GM12801 (cell line): ENCODE data around the gene OPA1.

Experiments
- CTCF ChIP-seq: IDR thresholded peaks from one replicate; pipeline ENCODE4 v1.5.1; 2011; ENCODE audit warnings: control low read depth; ENCODE audit not compliant: insufficient read length; ENCODE audit errors: extremely low read depth

The OPA1 gene

GRCh38 chr3:193614430-193614829, 21.4 kb downstream of the OPA1 start:
- TF ChIP-seq CTCF = no peak

- TF ChIP-seq CTCF = no peak
Measured at GRCh38 chr3:193617628-193618027, 24.6 kb downstream of the OPA1 start.

- no peak for TF ChIP-seq CTCF
Measured at GRCh38 chr3:193620057-193620456, 27.0 kb downstream of the OPA1 start.

GRCh38 chr3:193620650-193621049, 27.6 kb downstream of the OPA1 start:
- no peak for TF ChIP-seq CTCF

- TF ChIP-seq CTCF = no peak
Measured at GRCh38 chr3:193621127-193621526, 28.1 kb downstream of the OPA1 start.

- no peak for TF ChIP-seq CTCF
Measured at GRCh38 chr3:193630005-193630404, 37.0 kb downstream of the OPA1 start.

GRCh38 chr3:193637831-193638230, 44.8 kb downstream of the OPA1 start:
- no peak for TF ChIP-seq CTCF

- TF ChIP-seq CTCF = no peak
Measured at GRCh38 chr3:193638833-193639232, 45.8 kb downstream of the OPA1 start.
